ENCODE results near the gene TGFA. TPM values are rescaled to one million over a fixed set of nuclear protein-coding genes. Genes with fewer than 3 reads are reported as not detected.

TGFA gene
- total RNA-seq, 1 donor from 2014 or later, result 1.4 TPM

- no peaks in the 10 kb centered on the region for H3K9me3 Mint-ChIP-seq (ENCODE audit: unreplicated experiment)
- no peaks in the 10 kb centered on the region for H3K79me2 ChIP-seq (ENCODE audit: insufficient read depth, low read length)
- no peaks in the 10 kb centered on the region for H3K4me1 Mint-ChIP-seq (ENCODE audit: low read depth, unreplicated experiment)
- H3K36me3 Mint-ChIP-seq (ENCODE audit: low read depth, unreplicated experiment), result no peaks in the 10 kb centered on the region
- TF ChIP-seq CTCF (IDR thresholded peaks at IDR 0.05; ENCODE audit: insufficient read depth, low read depth, low read length) (no peak), EZH2 (IDR thresholded peaks at IDR 0.05; ENCODE audit: insufficient read depth, low read length) (no peak)
- FAIRE-seq (no peak), DNase-seq (ENCODE audit: low read depth) (no peak)
- H4K20me1 ChIP-seq (ENCODE audit: insufficient read depth, low read length), result no peaks in the 10 kb centered on the region
- no peak overlapping the region for H3K4me2 ChIP-seq (ENCODE audit: low read length)
- peaks cover 5% of the 10 kb centered on the region for H3K27me3 ChIP-seq (ENCODE audit: insufficient read depth, low read length)
- no peak overlapping the region for H3K27ac Mint-ChIP-seq (ENCODE audit: unreplicated experiment)
- H3K4me3 ChIP-seq (ENCODE audit: insufficient read depth, low read depth, low read length), result no peak overlapping the region
- H3K4me1 ChIP-seq (ENCODE audit: insufficient read depth, low read length), result no peaks in the 10 kb centered on the region
- H3K27ac ChIP-seq (ENCODE audit: low read depth, low read length), result no peak overlapping the region
- no peaks in the 10 kb centered on the region for H3K36me3 ChIP-seq (ENCODE audit: insufficient read depth, low read length)
- peaks cover 19% of the 10 kb centered on the region for H3K27me3 Mint-ChIP-seq (ENCODE audit: low read depth, unreplicated experiment)
- no peak overlapping the region for H3K4me3 Mint-ChIP-seq (ENCODE audit: unreplicated experiment)
- H3K9ac ChIP-seq (ENCODE audit: low read length), result no peak overlapping the region
- no peak overlapping the region for H2AFZ ChIP-seq (ENCODE audit: low read depth, low read length)
- H3K9me3 ChIP-seq (ENCODE audit: insufficient read depth, low read depth, low read length), result no peaks in the 10 kb centered on the region
Observed at GRCh38 chr2:70435138-70435537, 118.5 kb downstream of the TGFA start.

GRCh38 chr2:70433315-70433714 lies 120.3 kb downstream of the TGFA start:
- Mint-ChIP-seq H3K27ac (ENCODE audit: unreplicated experiment) (no peak overlapping the region), H3K36me3 (ENCODE audit: low read depth, unreplicated experiment) (no peaks in the 10 kb centered on the region), H3K4me1 (ENCODE audit: low read depth, unreplicated experiment) (no peaks in the 10 kb centered on the region), H3K4me3 (ENCODE audit: unreplicated experiment) (no peak overlapping the region), H3K9me3 (ENCODE audit: unreplicated experiment) (no peaks in the 10 kb centered on the region), H3K27me3 (ENCODE audit: low read depth, unreplicated experiment) (peaks cover 17% of the 10 kb centered on the region)
- H3K27ac ChIP-seq (ENCODE audit: low read depth, low read length), result no peak overlapping the region
- H3K36me3 ChIP-seq (ENCODE audit: insufficient read depth, low read length), result no peaks in the 10 kb centered on the region
- no peaks in the 10 kb centered on the region for H4K20me1 ChIP-seq (ENCODE audit: insufficient read depth, low read length)
- H3K9me3 ChIP-seq (ENCODE audit: insufficient read depth, low read depth, low read length), result no peaks in the 10 kb centered on the region
- no peak overlapping the region for H3K4me3 ChIP-seq (ENCODE audit: insufficient read depth, low read depth, low read length)
- H3K4me2 ChIP-seq (ENCODE audit: low read length), result no peak overlapping the region
- peaks cover 5% of the 10 kb centered on the region for H3K27me3 ChIP-seq (ENCODE audit: insufficient read depth, low read length)
- no peaks in the 10 kb centered on the region for H3K79me2 ChIP-seq (ENCODE audit: insufficient read depth, low read length)
- FAIRE-seq, result no peak
- H3K4me1 ChIP-seq (ENCODE audit: insufficient read depth, low read length), result no peaks in the 10 kb centered on the region
- no peak overlapping the region for H2AFZ ChIP-seq (ENCODE audit: low read depth, low read length)
- TF ChIP-seq CTCF (IDR thresholded peaks at IDR 0.05; ENCODE audit: insufficient read depth, low read depth, low read length) (no peak), EZH2 (IDR thresholded peaks at IDR 0.05; ENCODE audit: insufficient read depth, low read length) (no peak)
- no peak for DNase-seq (ENCODE audit: low read depth)
- no peak overlapping the region for H3K9ac ChIP-seq (ENCODE audit: low read length)

- no peaks in the 10 kb centered on the region for H3K36me3 Mint-ChIP-seq (ENCODE audit: low read depth, unreplicated experiment)
- TF ChIP-seq EZH2 (IDR thresholded peaks at IDR 0.05; ENCODE audit: insufficient read depth, low read length) (no peak), CTCF (IDR thresholded peaks at IDR 0.05; ENCODE audit: insufficient read depth, low read depth, low read length) (no peak)
- H3K4me1 ChIP-seq (ENCODE audit: insufficient read depth, low read length), result no peaks in the 10 kb centered on the region
- H3K27me3 ChIP-seq (ENCODE audit: insufficient read depth, low read length), result peaks cover 5% of the 10 kb centered on the region
- H3K4me3 Mint-ChIP-seq (ENCODE audit: unreplicated experiment), result no peak overlapping the region
- no peaks in the 10 kb centered on the region for H3K36me3 ChIP-seq (ENCODE audit: insufficient read depth, low read length)
- no peaks in the 10 kb centered on the region for H3K79me2 ChIP-seq (ENCODE audit: insufficient read depth, low read length)
- H3K27me3 Mint-ChIP-seq (ENCODE audit: low read depth, unreplicated experiment), result peaks cover 15% of the 10 kb centered on the region
- no peaks in the 10 kb centered on the region for H3K4me1 Mint-ChIP-seq (ENCODE audit: low read depth, unreplicated experiment)
- no peak overlapping the region for H3K4me3 ChIP-seq (ENCODE audit: insufficient read depth, low read depth, low read length)
- H4K20me1 ChIP-seq (ENCODE audit: insufficient read depth, low read length), result no peaks in the 10 kb centered on the region
- H3K27ac ChIP-seq (ENCODE audit: low read depth, low read length), result no peak overlapping the region
- no peak for DNase-seq (ENCODE audit: low read depth)
- no peak overlapping the region for H3K27ac Mint-ChIP-seq (ENCODE audit: unreplicated experiment)
- H3K4me2 ChIP-seq (ENCODE audit: low read length), result no peak overlapping the region
- no peaks in the 10 kb centered on the region for H3K9me3 ChIP-seq (ENCODE audit: insufficient read depth, low read depth, low read length)
- H3K9me3 Mint-ChIP-seq (ENCODE audit: unreplicated experiment), result no peaks in the 10 kb centered on the region
- FAIRE-seq, result no peak
- H2AFZ ChIP-seq (ENCODE audit: low read depth, low read length), result no peak overlapping the region
- H3K9ac ChIP-seq (ENCODE audit: low read length), result no peak overlapping the region
Observed at GRCh38 chr2:70431716-70432347, 121.8 kb downstream of the TGFA start.

Data from astrocyte (in vitro differentiated cells and primary cell).